A673 (cell line): Measurements from ENCODE around the gene ANKRD10.

ENCODE experiments used
- CTCF ChIP-seq: fragments of 300-800, 200-600 bp; sonication (generic); conservative IDR thresholded peaks from 2 replicates; pipeline ENCODE4 v1.5.1; 2017; ENCODE audit warnings: low read depth, mild to moderate bottlenecking, antibody characterized with exemption, low read length, moderate library complexity, mixed read lengths
- EZH2 ChIP-seq: fragments of 200-600 bp; sonication (generic); IDR thresholded peaks from 2 replicates; pipeline ENCODE4 v1.6.1; 2017; ENCODE audit warnings: borderline replicate concordance, low read depth, mild to moderate bottlenecking, mixed read lengths, antibody characterized with exemption, low read length; ENCODE audit not compliant: poor library complexity, severe bottlenecking

GRCh38 chr13:110881839-110882627, 32.8 kb downstream of the ANKRD10 start:
- no peak for TF ChIP-seq CTCF
- no peak for TF ChIP-seq EZH2
